Measurements from ENCODE around the gene FABP3.

FABP3 gene

GRCh38 chr1:31389616-31390015 lies 16.7 kb upstream of the FABP3 start (continued):
- no peak for TF ChIP-seq INSM2 (tag by site-specific recombination; IDR thresholded peaks at IDR 0.05)
- TF ChIP-seq ZNF707 (tag by site-specific recombination; IDR thresholded peaks at IDR 0.05), result no peak
- no peak for TF ChIP-seq ZNF701 (tag by site-specific recombination; IDR thresholded peaks at IDR 0.05)
- TF ChIP-seq ZNF791 (tag by site-specific recombination; IDR thresholded peaks at IDR 0.05), result no peak
- no peak for TF ChIP-seq ZSCAN30 (tag by site-specific recombination; IDR thresholded peaks at IDR 0.05)
- no peak for TF ChIP-seq ZNF747 (tag by site-specific recombination; IDR thresholded peaks at IDR 0.05)
- no peak for TF ChIP-seq PRDM4 (tag by site-specific recombination; IDR thresholded peaks at IDR 0.05)
- TF ChIP-seq ZNF169 (tag by site-specific recombination; IDR thresholded peaks at IDR 0.05), result no peak
- no peak for TF ChIP-seq ZNF292 (tag by site-specific recombination; IDR thresholded peaks at IDR 0.05; ENCODE audit: borderline replicate concordance, low read depth)
- no peak for TF ChIP-seq ZNF184 (tag by site-specific recombination; IDR thresholded peaks at IDR 0.05)
- TF ChIP-seq ZNF529 (tag by site-specific recombination; IDR thresholded peaks at IDR 0.05; ENCODE audit: insufficient replicate concordance), result no peak
- no peak for TF ChIP-seq ZNF639 (tag by site-specific recombination; IDR thresholded peaks at IDR 0.05)
- no peak for TF ChIP-seq KLF10 (tag by site-specific recombination; IDR thresholded peaks at IDR 0.05)
- no peak for TF ChIP-seq SALL2 (tag by site-specific recombination; IDR thresholded peaks at IDR 0.05; ENCODE audit: borderline replicate concordance)

GRCh38 chr1:31387612-31388011 lies 14.7 kb upstream of the FABP3 start:
- POLR2A ChIA-PET, result no interaction called here
- H3K36me3 ChIP-seq (ENCODE audit: control insufficient read depth in 2 of 2, insufficient read depth in 1 of 2, low read length in 2 of 2), result no peaks in the 10 kb centered on the region
- H3K4me3 ChIP-seq (ENCODE audit: low read depth, low read length), result no peak overlapping the region
- CTCF ChIA-PET, result no interaction called here
- no peak overlapping the region for H3K27ac ChIP-seq (ENCODE audit: extremely low read depth, low read depth, low read length)
- H3K4me1 ChIP-seq (ENCODE audit: control insufficient read depth, insufficient read depth, low read length), result no peaks in the 10 kb centered on the region
- H3K9me3 ChIP-seq (ENCODE audit: control insufficient read depth, insufficient read depth, low read depth, low read length), result no peaks in the 10 kb centered on the region
- TF ChIP-seq ZNF26 (tag by site-specific recombination; IDR thresholded peaks at IDR 0.05) (no peak), ZNF785 (tag by site-specific recombination; IDR thresholded peaks at IDR 0.05) (peak; percentile 88; the same call in 1 of the 2 replicates), ZNF23 (tag by site-specific recombination; IDR thresholded peaks at IDR 0.05; ENCODE audit: borderline replicate concordance) (no peak), BCL6B (tag by site-specific recombination; IDR thresholded peaks at IDR 0.05) (no peak), ZNF518A (tag by site-specific recombination; conservative IDR thresholded peaks at IDR 0.05; ENCODE audit: low read depth) (no peak), GLIS2 (tag by site-specific recombination; IDR thresholded peaks at IDR 0.05) (no peak), ZNF704 (tag by site-specific recombination; IDR thresholded peaks at IDR 0.05) (no peak)

All from HEK293 (cell line).